ENCODE data around the gene NR5A2.

- TF ChIP-seq CTCF (IDR thresholded peaks at IDR 0.05) = no peak
- TF ChIP-seq POLR2AphosphoS5 (IDR thresholded peaks at IDR 0.05) = no peak
- no peak for TF ChIP-seq EP300 (IDR thresholded peaks at IDR 0.05)
These were observed 6.2 kb downstream of the NR5A2 start for GRCh38 chr1:200033511-200034261.
